ENCODE measurements around the gene DGCR6L.
"Not testable (repeated sequence)": the region's sequence is repeated elsewhere in the genome, so short reads cannot be mapped to it uniquely, and the experiment has no call there.

GRCh38 chr22:20286784-20287423, 33.0 kb downstream of the DGCR6L start:
- TF ChIP-seq, protein P1, sequence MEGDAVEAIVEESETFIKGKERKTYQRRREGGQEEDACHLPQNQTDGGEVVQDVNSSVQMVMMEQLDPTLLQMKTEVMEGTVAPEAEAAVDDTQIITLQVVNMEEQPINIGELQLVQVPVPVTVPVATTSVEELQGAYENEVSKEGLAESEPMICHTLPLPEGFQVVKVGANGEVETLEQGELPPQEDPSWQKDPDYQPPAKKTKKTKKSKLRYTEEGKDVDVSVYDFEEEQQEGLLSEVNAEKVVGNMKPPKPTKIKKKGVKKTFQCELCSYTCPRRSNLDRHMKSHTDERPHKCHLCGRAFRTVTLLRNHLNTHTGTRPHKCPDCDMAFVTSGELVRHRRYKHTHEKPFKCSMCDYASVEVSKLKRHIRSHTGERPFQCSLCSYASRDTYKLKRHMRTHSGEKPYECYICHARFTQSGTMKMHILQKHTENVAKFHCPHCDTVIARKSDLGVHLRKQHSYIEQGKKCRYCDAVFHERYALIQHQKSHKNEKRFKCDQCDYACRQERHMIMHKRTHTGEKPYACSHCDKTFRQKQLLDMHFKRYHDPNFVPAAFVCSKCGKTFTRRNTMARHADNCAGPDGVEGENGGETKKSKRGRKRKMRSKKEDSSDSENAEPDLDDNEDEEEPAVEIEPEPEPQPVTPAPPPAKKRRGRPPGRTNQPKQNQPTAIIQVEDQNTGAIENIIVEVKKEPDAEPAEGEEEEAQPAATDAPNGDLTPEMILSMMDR (conservative IDR thresholded peaks at IDR 0.05) = not testable (repeated sequence)
- not testable (repeated sequence) for TF ChIP-seq ZFX (IDR thresholded peaks at IDR 0.05)
